ENCODE results near the gene SECISBP2. TPM values are rescaled to one million over a fixed set of nuclear protein-coding genes. Genes with fewer than 3 reads are reported as not detected.
"Not testable (repeated sequence)": the region's sequence is repeated elsewhere in the genome, so short reads cannot be mapped to it uniquely, and the experiment has no call there.

Gene SECISBP2
- polyA plus RNA-seq, 1 of the 3 experiments (the other 2 are of a cell fraction) = 21.2 TPM

DNA sequence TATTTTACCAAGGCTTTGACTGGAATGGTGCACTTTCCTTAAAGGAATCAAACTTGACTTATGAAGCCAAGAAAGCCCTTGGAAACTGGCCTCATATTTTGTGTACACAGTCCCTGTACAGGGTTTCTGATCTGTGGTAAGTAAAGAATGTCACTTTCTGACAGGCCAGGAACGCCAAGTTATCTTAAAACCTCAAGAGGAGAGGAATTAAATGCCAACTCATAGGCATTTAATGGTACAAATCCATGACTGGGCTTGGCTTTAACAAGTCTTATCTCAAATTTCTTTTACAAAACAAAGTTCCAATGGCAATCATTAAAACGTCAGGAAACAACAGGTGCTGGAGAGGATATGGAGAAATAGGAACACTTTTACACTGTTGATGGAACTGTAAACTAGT, 16.3 kb upstream of the SECISBP2 start:
- H3K9ac ChIP-seq; CTCF ChIA-PET; H3K79me2 ChIP-seq (ENCODE audit: insufficient read depth); H3K36me3 ChIP-seq (replicated peaks in 1 of 2; ENCODE audit: control insufficient read depth in 1 of 2, insufficient read depth in 2 of 2, low read length in 1 of 2); H3K4me3 ChIP-seq (ENCODE audit: low read depth in 2 of 2, low read length in 1 of 2); H4K20me1 ChIP-seq (ENCODE audit: insufficient read depth); H2AFZ ChIP-seq (ENCODE audit: low read depth); H3F3A ChIP-seq (replicated peaks; ENCODE audit: insufficient read depth); POLR2A ChIA-PET; H3K4me2 ChIP-seq; DNase-seq; H3K4me1 ChIP-seq (ENCODE audit: control insufficient read depth in 1 of 2, insufficient read depth in 2 of 2, low read depth in 1 of 2, low read length in 1 of 2); H3K9me3 ChIP-seq; H3K9me2 ChIP-seq; H3K27ac ChIP-seq (ENCODE audit: low read depth in 2 of 2, low read length in 1 of 2); H3K27me3 ChIP-seq (ENCODE audit: insufficient read depth): not testable (repeated sequence)
- 78% methylated on average over 2 of the region's 2 CpGs for WGBS (ENCODE audit: low lambda C conversion rate)

GRCh38 chr9:89304020-89304833, 14.1 kb upstream of the SECISBP2 start:
- no peaks in the 10 kb centered on the region for H3K79me2 ChIP-seq (ENCODE audit: insufficient read depth)
- no peak overlapping the region for H3K9ac ChIP-seq
- H2AFZ ChIP-seq (ENCODE audit: low read depth) = no peak overlapping the region
- TF ChIP-seq MEF2A (IDR thresholded peaks at IDR 0.05; ENCODE audit: borderline replicate concordance, low read depth) = no peak
- no peak for TF ChIP-seq NRF1 (IDR thresholded peaks at IDR 0.05; ENCODE audit: low read depth, low read length)
- TF ChIP-seq SMC3 (IDR thresholded peaks at IDR 0.05; ENCODE audit: low read depth, low read length) = no peak
- TF ChIP-seq CTCF (IDR thresholded peaks at IDR 0.05) = no peak
- no peak for TF ChIP-seq IRF3 (IDR thresholded peaks at IDR 0.05; ENCODE audit: low read depth, low read length)
- no peak for TF ChIP-seq FOSL2 (IDR thresholded peaks at IDR 0.05; ENCODE audit: borderline replicate concordance, low read depth)
- no peak for TF ChIP-seq RXRA (IDR thresholded peaks at IDR 0.05; ENCODE audit: borderline replicate concordance, low read depth)
- TF ChIP-seq TAF1 (IDR thresholded peaks at IDR 0.05; ENCODE audit: borderline replicate concordance, low read depth, low read length) = no peak
- H3K4me1 ChIP-seq (ENCODE audit: control insufficient read depth in 1 of 2, insufficient read depth in 2 of 2, low read depth in 1 of 2, low read length in 1 of 2) = no peaks in the 10 kb centered on the region; a peak in 1 of 4 replicates
- peaks cover 11% of the 10 kb centered on the region for H3F3A ChIP-seq (replicated peaks; ENCODE audit: insufficient read depth)
- no peak overlapping the region for H3K4me3 ChIP-seq (ENCODE audit: low read depth in 2 of 2, low read length in 1 of 2)
- H3K9me3 ChIP-seq = no peaks in the 10 kb centered on the region
- ChIA-PET POLR2A (no interaction called here), CTCF (no interaction called here)
- no peaks in the 10 kb centered on the region for H3K27me3 ChIP-seq (ENCODE audit: insufficient read depth)
- DNase-seq = no peak
- no peak overlapping the region for H3K4me2 ChIP-seq
- no peaks in the 10 kb centered on the region for H3K9me2 ChIP-seq
- H3K27ac ChIP-seq (ENCODE audit: low read depth in 2 of 2, low read length in 1 of 2) = no peak overlapping the region
- 85% methylated on average over 7 of the region's 7 CpGs for WGBS (ENCODE audit: low lambda C conversion rate)
- H4K20me1 ChIP-seq (ENCODE audit: insufficient read depth) = no peaks in the 10 kb centered on the region
- peaks cover 2 to 3% of the 10 kb centered on the region in 2 experiments for H3K36me3 ChIP-seq (replicated peaks in 1 of 2; ENCODE audit: control insufficient read depth in 1 of 2, insufficient read depth in 2 of 2, low read length in 1 of 2)
